ENCODE results near the gene HOXA1.

Gene HOXA1

GRCh38 chr7:27131390-27131819, 35.6 kb upstream of the HOXA1 start:
- no peak for DNase-seq (ENCODE audit: low read depth)

GRCh38 chr7:27130540-27131389, 35.0 kb upstream of the HOXA1 start, which contains the start of gene HOXA4:
HOXA4 (minus strand) TSS chr7:27130757; CDS start chr7:27130733, 24 bp downstream.
- no peak for DNase-seq (ENCODE audit: low read depth)

- DNase-seq (ENCODE audit: low read depth): no peak
These were observed 34.1 kb upstream of the HOXA1 start for GRCh38 chr7:27129729-27130539.

- no peak for DNase-seq (ENCODE audit: low read depth)
These were observed 33.3 kb upstream of the HOXA1 start for GRCh38 chr7:27128776-27129728.

GRCh38 chr7:27128034-27128433, 32.2 kb upstream of the HOXA1 start:
- no peak for DNase-seq (ENCODE audit: low read depth)

- DNase-seq (ENCODE audit: low read depth): no peak
These were observed 31.0 kb upstream of the HOXA1 start for GRCh38 chr7:27126596-27127327.

GRCh38 chr7:27125986-27126394, 30.2 kb upstream of the HOXA1 start:
- no peak for DNase-seq (ENCODE audit: low read depth)

GRCh38 chr7:27124902-27125689, 29.3 kb upstream of the HOXA1 start:
- DNase-seq (ENCODE audit: low read depth): no peak

- no peak for DNase-seq (ENCODE audit: low read depth)
These were observed 28.5 kb upstream of the HOXA1 start for GRCh38 chr7:27124096-27124901.

GRCh38 chr7:27123477-27124053, 27.8 kb upstream of the HOXA1 start:
- no peak for DNase-seq (ENCODE audit: low read depth)

GRCh38 chr7:27123007-27123476, 27.2 kb upstream of the HOXA1 start:
- DNase-seq (ENCODE audit: low read depth): no peak

GRCh38 chr7:27122077-27122910, 26.5 kb upstream of the HOXA1 start:
- DNase-seq (ENCODE audit: low read depth): no peak

- no peak for DNase-seq (ENCODE audit: low read depth)
These were observed 25.9 kb upstream of the HOXA1 start for GRCh38 chr7:27121684-27122076.

GRCh38 chr7:27119412-27119911, 23.7 kb upstream of the HOXA1 start:
- DNase-seq (ENCODE audit: low read depth): no peak

- no peak for DNase-seq (ENCODE audit: low read depth)
These were observed 22.8 kb upstream of the HOXA1 start for GRCh38 chr7:27118580-27118979.

- DNase-seq (ENCODE audit: low read depth): no peak
These were observed 22.2 kb upstream of the HOXA1 start for GRCh38 chr7:27117887-27118491.

Measured in GM04503 (cell line).